Adrenal gland (tissue), 12 donors: ENCODE measurements around the gene TIGD1. TPM values are rescaled to one million over a fixed set of nuclear protein-coding genes. Genes with fewer than 3 reads are reported as not detected.

Source experiments
- DNase-seq, 7 donors: peaks; one replicate each; pipeline ENCODE4 v3.0.0-alpha.2; 2019 to 2020
- H3K27ac ChIP-seq, 5 donors: fragments of 200-600 bp; sonication (generic) in 4 of 5; 1 replicate in 3 of 5; 2 replicates in 2 of 5; pipeline versions ENCODE4 v1.5.1 to v1.8.0; 2016 to 2020; ENCODE audit warnings: mild to moderate bottlenecking in 1 of 5
- H3K27me3 ChIP-seq: fragments of 200-600 bp; 2 replicates; pipeline ENCODE4 v1.8.0; 2021
- H3K36me3 ChIP-seq, 2 donors: fragments of 200-600 bp; replicated peaks in 1 of 2; 1 replicate in 1 of 2; 2 replicates in 1 of 2; pipeline versions ENCODE4 v1.5.1 to v1.8.0; 2018 to 2022
- H3K4me1 ChIP-seq, 2 donors: fragments of 200-600 bp; replicated peaks in 1 of 2; 1 replicate in 1 of 2; 2 replicates in 1 of 2; pipeline versions ENCODE4 v1.5.1 to v1.8.0; 2018 to 2021
- H3K4me3 ChIP-seq, 4 donors: fragments of 200-600 bp; sonication (generic) in 3 of 4; one replicate each; pipeline ENCODE4 v1.5.1; 2016 to 2018
- H3K9me3 ChIP-seq, 3 donors: fragments of 200-600 bp; sonication (generic) in 1 of 3; replicated peaks in 1 of 3; 1 replicate in 2 of 3; 2 replicates in 1 of 3; pipeline versions ENCODE4 v1.5.1 to v1.8.0; 2016 to 2021
- CTCF ChIP-seq, 6 experiments: fragments of 450-650 bp in 4 of 6; fragments of 200-600 bp in 2 of 6; sonication (generic) in 1 of 6; IDR thresholded peaks; 1 replicate in 5 of 6; 2 replicates in 1 of 6; pipeline versions ENCODE4 v1.5.1 to v1.8.0; 2016 to 2021; ENCODE audit warnings: antibody characterized with exemption in 6 of 6, mild to moderate bottlenecking in 2 of 6, moderate library complexity in 1 of 6
- POLR2A ChIP-seq, 2 donors: fragments of 450-650 bp; IDR thresholded peaks; one replicate each; pipeline ENCODE4 v1.6.1; 2017; ENCODE audit warnings: antibody characterized with exemption in 2 of 2, mild to moderate bottlenecking in 2 of 2, moderate library complexity in 1 of 2
- WGBS, 4 donors: extraction: QIAGEN DNeasy Blood & Tissue Kit in 2 of 4; methylation state at CpG; one replicate each; pipeline versions ENCODE4 v1.1.5 to v1.1.7; 2013 to 2017; 5-methylcytosine and 5-hydroxymethylcytosine counted together
- intact Hi-C, 2 donors: fragments of 100-400 bp; cut with DNase I; formaldehyde crosslinking; loops; one replicate each; pipeline versions ENCODE4 v1.14.1 to v1.15.0; 2022 to 2023
- polyA plus RNA-seq, 3 donors: library from polyadenylated mRNA; stranded (reverse); fragments of 200-250 nt in 2 of 3; fragments of 350-450 nt in 1 of 3; fragmentation: Illumina TruSeq in 1 of 3; extraction: RNeasy Lipid Tissue Mini Kit (QIAGEN cat#74804) in 1 of 3; gene quantifications; one replicate each; pipeline ENCODE4 v1.2.3, GENCODE V29; 2013 to 2014
- total RNA-seq, 9 donors: library from RNA; depleted of rRNA in 4 of 9; stranded (reverse); fragments of >200 nt in 4 of 9; fragments of 120-200 nt in 1 of 9; fragmentation: NEBNext Ultra II Directional in 1 of 9; extraction: Animal tissue kit (Norgen Biotek cat#: 25700) in 1 of 9; gene quantifications; one replicate each; pipeline versions ENCODE4 v1.1.0 to v1.2.4, GENCODE V29; 2013 to 2023
- donor health status: healthy with polysubstance abuse.
- donor health status: Bipolar disorder and iron deficiency.
- donor health status: DM: yes; HTN: yes; CAD: no.
- donor health status: DM: no; HTN: no; CAD: no.
- donor health status: DM: no; HTN: no; CAD: no.
- donor health status: DM: yes; HTN: yes; CAD: no.

The TIGD1 gene
- total and polyA plus RNA-seq, 12 donors: 2.2 to 20.5 (median 4.4) TPM

DNA sequence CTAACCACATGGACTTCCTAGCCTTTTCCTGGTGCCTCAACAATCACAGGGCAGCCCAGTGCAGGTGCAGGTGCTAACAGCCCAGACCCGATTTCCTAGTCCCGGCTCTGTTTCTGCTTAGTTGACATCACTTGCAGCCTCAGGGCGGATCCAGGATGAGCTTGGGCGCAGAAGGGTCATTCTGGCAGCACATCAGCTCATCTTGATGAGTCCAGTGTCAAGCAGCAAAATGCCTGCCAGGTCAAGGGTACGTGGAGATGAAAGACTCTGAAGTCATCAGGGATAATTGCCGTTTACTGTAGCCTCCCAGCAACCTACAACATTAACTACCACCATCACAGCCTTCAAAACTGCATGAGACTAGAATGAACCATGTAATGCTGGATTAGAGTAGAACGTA is 43.6 kb upstream of the TIGD1 start:
- WGBS, 4 donors: 72 to 92% (median 75%) methylated on average over 6 to 7 of the region's 7 CpGs
- TF ChIP-seq CTCF (IDR thresholded peaks at IDR 0.05) (no peak), POLR2A (IDR thresholded peaks at IDR 0.05) (no peak)
- Histone ChIP-seq H3K27ac (no peak overlapping the region), H3K4me1 (peaks cover 0 to 8% of the 10 kb centered on the region in 2 donors), H3K27me3 (no peaks in the 10 kb centered on the region), H3K4me3 (no peak overlapping the region), H3K9me3 (no peaks in the 10 kb centered on the region), H3K36me3 (no peaks in the 10 kb centered on the region)
- no peak for DNase-seq
- intact Hi-C loops: no loop called here

- peak in 2 of 7 donors; percentile 45 to 52 for DNase-seq
- Histone ChIP-seq H3K4me3 (no peak overlapping the region), H3K36me3 (no peaks in the 10 kb centered on the region), H3K4me1 (peaks cover 0 to 8% of the 10 kb centered on the region in 2 donors), H3K9me3 (no peaks in the 10 kb centered on the region), H3K27ac (peak overlapping the region in 2 of 5 donors; percentile 62 to 73), H3K27me3 (no peaks in the 10 kb centered on the region)
- TF ChIP-seq CTCF (IDR thresholded peaks at IDR 0.05) (no peak), POLR2A (IDR thresholded peaks at IDR 0.05) (no peak)
- intact Hi-C loops: no loop called here
- 74 to 82% (median 79%) methylated on average over 3 of the region's 3 CpGs for WGBS, 4 donors
Measured at GRCh38 chr2:232592772-232593395, 42.5 kb upstream of the TIGD1 start.

DNA sequence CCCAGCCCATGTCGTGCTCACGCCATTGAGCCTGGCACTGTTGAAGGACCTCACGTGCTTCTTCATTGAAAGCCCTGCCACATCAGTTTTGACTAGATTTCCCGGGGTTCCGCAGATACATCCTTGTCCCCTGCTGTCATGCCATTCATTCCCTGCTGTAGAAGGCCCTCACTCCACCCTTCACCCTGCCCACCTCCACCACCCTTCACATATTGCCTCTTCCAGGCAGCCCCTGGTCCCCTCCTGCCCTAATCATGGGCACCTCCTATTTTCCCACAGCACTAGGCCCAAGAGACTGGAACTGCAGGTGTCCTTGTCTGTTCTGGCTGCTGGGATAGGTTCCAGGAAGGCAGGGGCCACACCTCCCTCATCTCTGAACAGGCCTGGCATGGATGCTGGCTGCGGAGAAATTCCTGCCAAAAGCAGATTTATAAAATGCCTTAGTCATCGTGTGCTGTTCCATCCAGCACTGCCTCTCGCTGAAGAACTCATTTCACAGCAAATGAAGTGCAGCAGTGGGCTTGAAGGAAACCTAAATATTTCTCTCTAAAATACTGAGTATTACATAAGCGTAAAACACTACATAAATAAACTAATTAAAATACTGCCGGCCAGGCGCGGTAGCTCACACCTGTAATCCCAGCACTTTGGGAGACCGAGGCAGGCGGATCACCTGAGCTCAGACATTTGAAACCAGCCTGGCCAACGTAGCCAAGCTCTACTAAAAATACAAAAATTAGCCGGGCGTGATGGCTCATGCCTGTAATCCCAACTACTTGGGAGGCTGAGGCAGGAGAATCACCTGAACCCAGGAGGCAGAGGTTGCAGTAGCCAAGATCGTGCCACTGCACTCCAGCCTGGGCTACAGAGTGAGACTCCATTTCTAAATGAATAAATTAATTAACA is 38.6 kb upstream of the TIGD1 start:
- Histone ChIP-seq H3K27me3 (no peaks in the 10 kb centered on the region), H3K36me3 (no peaks in the 10 kb centered on the region), H3K4me1 (peaks cover 0 to 8% of the 10 kb centered on the region in 2 donors), H3K4me3 (no peak overlapping the region), H3K9me3 (no peaks in the 10 kb centered on the region), H3K27ac (peak overlapping the region in 2 of 5 donors; percentile 26 to 52)
- intact Hi-C loops: no loop called here
- DNase-seq: peak; percentile 78 to 94 (median 90)
- no peak for TF ChIP-seq POLR2A (IDR thresholded peaks at IDR 0.05)
- no peak for TF ChIP-seq CTCF (IDR thresholded peaks at IDR 0.05)
- WGBS, 4 donors: 67 to 77% (median 74%) methylated on average over 17 to 18 of the region's 18 CpGs

- intact Hi-C loops: no loop called here
- WGBS, 4 donors: 85 to 91% (median 88%) methylated on average over 3 to 8 of the region's 8 CpGs
- Histone ChIP-seq H3K4me1 (peaks cover 0 to 8% of the 10 kb centered on the region in 2 donors), H3K27me3 (no peaks in the 10 kb centered on the region), H3K36me3 (no peaks in the 10 kb centered on the region), H3K4me3 (no peak overlapping the region), H3K27ac (no peak overlapping the region), H3K9me3 (no peaks in the 10 kb centered on the region)
- DNase-seq: no peak
- TF ChIP-seq CTCF (IDR thresholded peaks at IDR 0.05) (no peak), POLR2A (IDR thresholded peaks at IDR 0.05) (no peak)
Measured at GRCh38 chr2:232588031-232588430, 37.7 kb upstream of the TIGD1 start.
